ENCODE results near the gene PSEN2.
"Not testable (repeated sequence)": the region's sequence is repeated elsewhere in the genome, so short reads cannot be mapped to it uniquely, and the experiment has no call there.

PSEN2 gene

DNA sequence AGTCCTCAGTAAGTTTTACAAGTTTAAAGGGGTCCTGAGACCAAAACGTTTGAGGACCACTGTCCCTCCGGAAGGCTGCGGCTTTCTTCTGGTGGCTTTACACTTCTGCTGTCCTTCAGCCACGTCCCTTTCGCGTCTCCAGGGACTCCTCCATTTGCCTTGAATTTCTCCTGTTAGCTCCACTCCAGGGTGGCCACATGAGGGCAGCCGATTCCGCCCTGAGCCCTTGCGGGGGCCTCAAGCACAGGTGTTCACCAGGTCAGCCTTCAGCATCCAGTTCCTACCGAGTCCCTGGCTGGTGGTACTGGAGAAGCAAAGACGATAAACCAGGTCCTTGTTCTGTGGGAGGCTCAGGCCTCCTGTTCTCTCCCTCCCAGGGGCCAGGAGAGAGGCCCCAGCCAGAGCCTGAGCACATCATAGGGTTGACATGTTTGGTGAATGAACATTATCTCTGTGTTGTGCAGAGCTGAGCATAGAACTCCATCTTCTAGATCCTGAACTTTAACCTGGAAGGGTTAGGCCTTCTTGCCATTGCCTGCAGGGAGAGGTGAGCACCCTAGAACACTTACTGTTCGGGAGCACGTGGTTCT, 42.3 kb downstream of the PSEN2 start:
- DNase-seq (ENCODE audit: low read depth) = no peak
- peak; percentile 25; the same call in 1 of the 2 replicates for TF ChIP-seq CTCF (IDR thresholded peaks at IDR 0.05; ENCODE audit: control insufficient read depth, extremely low read depth, insufficient read depth)
- no peak overlapping the region for H3K4me3 ChIP-seq (ENCODE audit: low read depth, low read length)

- no peak for DNase-seq (ENCODE audit: low read depth)
- no peak overlapping the region for H3K4me3 ChIP-seq (ENCODE audit: low read depth, low read length)
- TF ChIP-seq CTCF (IDR thresholded peaks at IDR 0.05; ENCODE audit: control insufficient read depth, extremely low read depth, insufficient read depth) = no peak
These were observed 45.2 kb downstream of the PSEN2 start for GRCh38 chr1:226915672-226915995.

GRCh38 chr1:226916497-226916896, 46.1 kb downstream of the PSEN2 start:
- H3K4me3 ChIP-seq (ENCODE audit: low read depth, low read length) = no peak overlapping the region
- TF ChIP-seq CTCF (IDR thresholded peaks at IDR 0.05; ENCODE audit: control insufficient read depth, extremely low read depth, insufficient read depth) = no peak
- no peak for DNase-seq (ENCODE audit: low read depth)

- H3K4me3 ChIP-seq (ENCODE audit: low read depth, low read length) = no peak overlapping the region
- TF ChIP-seq CTCF (IDR thresholded peaks at IDR 0.05; ENCODE audit: control insufficient read depth, extremely low read depth, insufficient read depth) = no peak
- DNase-seq (ENCODE audit: low read depth) = no peak
These were observed 49.2 kb downstream of the PSEN2 start for GRCh38 chr1:226919587-226919986.

DNA sequence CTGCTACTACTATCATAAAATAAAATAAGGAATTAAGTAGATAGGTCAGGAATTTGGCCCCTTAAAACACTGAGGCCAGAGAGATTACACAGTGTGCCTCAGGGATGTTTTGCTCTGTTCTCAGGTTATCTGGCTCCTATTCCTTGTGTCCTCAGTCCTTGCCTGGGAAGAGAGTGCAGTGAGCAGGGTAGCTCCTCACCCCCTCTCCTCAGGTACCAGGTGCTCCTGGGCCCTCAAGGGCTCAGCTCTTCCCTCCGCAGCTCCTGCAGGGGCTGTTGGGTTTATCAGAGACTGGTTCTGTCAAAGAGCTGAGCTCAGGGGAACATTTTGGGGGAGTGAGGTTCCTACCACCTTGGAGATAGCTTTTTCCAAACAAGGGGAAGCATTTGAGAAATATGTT, 49.6 kb downstream of the PSEN2 start:
- no peak overlapping the region for H3K4me3 ChIP-seq (ENCODE audit: low read depth, low read length)
- TF ChIP-seq CTCF (IDR thresholded peaks at IDR 0.05; ENCODE audit: control insufficient read depth, extremely low read depth, insufficient read depth) = no peak

DNA sequence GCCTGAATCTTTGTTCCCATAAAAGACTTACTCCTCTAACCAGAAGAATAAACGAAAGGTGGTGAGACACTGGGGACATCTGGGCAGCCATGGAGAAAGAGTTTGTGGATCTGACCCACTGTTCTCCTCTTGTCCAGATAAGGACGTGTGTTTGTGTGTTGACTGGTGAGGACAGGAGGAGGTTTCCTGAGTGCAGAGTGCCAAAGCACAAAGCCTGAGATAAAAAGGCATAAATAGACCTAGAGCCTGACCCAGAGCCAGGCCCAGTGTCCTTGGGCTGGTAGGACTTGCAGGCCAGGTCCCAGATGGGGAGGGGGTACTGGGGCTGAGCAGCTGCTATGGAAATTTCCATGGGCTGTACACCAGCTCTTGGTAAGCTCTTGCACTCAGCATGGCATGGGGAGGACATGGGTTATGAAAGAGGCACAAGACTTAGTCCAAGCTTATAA, 50.1 kb downstream of the PSEN2 start:
- DNase-seq (ENCODE audit: low read depth) = no peak
- TF ChIP-seq CTCF (IDR thresholded peaks at IDR 0.05; ENCODE audit: control insufficient read depth, extremely low read depth, insufficient read depth) = no peak
- no peak overlapping the region for H3K4me3 ChIP-seq (ENCODE audit: low read depth, low read length)

More for the DNA sequence above, 49.6 kb downstream of the PSEN2 start:
- no peak for DNase-seq (ENCODE audit: low read depth)

- no peak for DNase-seq (ENCODE audit: low read depth)
- TF ChIP-seq CTCF (IDR thresholded peaks at IDR 0.05; ENCODE audit: control insufficient read depth, extremely low read depth, insufficient read depth) = no peak
- H3K4me3 ChIP-seq (ENCODE audit: low read depth, low read length) = no peak overlapping the region
These were observed 51.1 kb downstream of the PSEN2 start for GRCh38 chr1:226921504-226921903.

DNA sequence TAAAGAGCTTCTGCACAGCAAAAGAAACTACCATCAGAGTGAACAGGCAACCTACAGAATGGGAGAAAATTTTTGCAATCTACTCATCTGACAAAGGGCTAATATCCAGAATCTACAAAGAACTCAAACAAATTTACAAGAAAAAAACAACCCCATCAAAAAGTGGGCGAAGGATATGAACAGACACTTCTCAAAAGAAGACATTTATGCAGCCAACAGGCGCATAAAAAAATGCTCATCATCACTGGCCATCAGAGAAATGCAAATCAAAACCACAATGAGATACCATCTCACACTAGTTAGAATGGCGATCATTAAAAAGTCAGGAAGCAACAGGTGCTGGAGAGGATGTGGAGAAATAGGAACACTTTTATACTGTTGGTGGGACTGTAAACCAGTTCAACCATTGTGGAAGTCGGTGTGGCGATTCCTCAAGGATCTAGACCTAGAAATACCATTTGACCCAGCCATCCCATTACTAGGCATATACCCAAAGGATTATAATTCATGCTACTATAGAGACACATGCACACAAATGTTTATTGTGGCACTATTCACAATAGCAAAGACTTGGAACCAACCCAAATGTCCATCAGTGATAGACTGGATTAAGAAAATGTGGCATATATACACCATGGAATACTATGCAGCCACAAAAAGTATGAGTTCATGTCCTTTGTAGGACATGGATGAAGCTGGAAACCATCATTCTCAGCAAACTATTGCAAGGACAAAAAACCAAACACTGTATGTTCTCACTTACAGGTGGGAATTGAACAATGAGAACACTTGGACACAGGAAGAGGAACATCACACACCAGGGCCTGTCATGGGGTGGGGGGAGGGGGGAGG, 59.1 kb downstream of the PSEN2 start:
- DNase-seq (ENCODE audit: low read depth); H3K4me3 ChIP-seq (ENCODE audit: low read depth, low read length): not testable (repeated sequence)
